ENCODE measurements around the gene PTPRD.

DNA sequence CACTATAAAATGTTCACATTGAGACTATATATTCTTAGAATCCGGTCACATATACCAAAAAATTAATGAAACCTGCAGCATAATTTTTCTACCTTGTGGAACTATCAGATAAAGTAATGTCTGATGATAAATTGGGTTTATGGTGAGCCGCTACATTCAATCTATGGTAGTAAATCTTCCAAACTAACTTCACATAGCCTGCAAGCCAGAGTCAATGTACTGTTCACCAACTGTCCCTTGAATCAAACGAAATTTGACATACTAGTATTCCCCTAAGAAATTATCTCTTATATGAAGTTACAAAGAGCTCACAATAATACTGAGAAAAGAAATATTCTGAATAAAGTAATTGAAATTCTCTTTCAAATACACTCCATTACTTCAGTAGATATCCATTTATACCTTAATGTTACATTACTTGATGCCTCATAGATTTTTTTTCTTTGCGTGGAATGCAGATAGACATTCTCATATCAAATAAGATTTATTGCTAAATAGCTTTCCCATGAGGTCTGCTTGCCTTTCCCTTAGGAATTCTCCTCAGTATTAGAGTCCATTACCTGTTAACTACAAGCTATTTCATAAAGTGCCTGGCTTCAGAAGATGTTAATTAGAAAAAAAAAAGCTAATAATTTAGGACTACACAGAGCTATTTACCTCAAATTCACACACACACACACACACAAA lies 169.5 kb downstream of the PTPRD start:
- TF ChIP-seq POLR2AphosphoS5 (IDR thresholded peaks at IDR 0.05; ENCODE audit: low read depth, low read length): no peak
- no peak for TF ChIP-seq TAF1 (IDR thresholded peaks at IDR 0.05; ENCODE audit: borderline replicate concordance, insufficient read depth, low read length)
- no peak for TF ChIP-seq SIN3A (IDR thresholded peaks at IDR 0.05; ENCODE audit: borderline replicate concordance, insufficient read depth, low read length)

Measured in PFSK-1 (cell line).